GM18870 (cell line): ENCODE results near the gene CMYA5.
"Not testable (repeated sequence)": the region's sequence is repeated elsewhere in the genome, so short reads cannot be mapped to it uniquely, and the experiment has no call there.

ENCODE experiments used
- ATAC-seq: cut with Tn5 transposase; IDR thresholded peaks from one replicate; pipeline ENCODE4 v1.9.1; 2021; ENCODE audit warnings: moderate library complexity; ENCODE audit not compliant: unreplicated experiment

Gene CMYA5

GRCh38 chr5:79702606-79703380 is 13.2 kb downstream of the CMYA5 start:
- ATAC-seq, result no peak

- no peak for ATAC-seq
These were observed 13.7 kb downstream of the CMYA5 start for GRCh38 chr5:79703381-79703645.

- no peak for ATAC-seq
These were observed 14.9 kb downstream of the CMYA5 start for GRCh38 chr5:79704553-79704952.

- no peak for ATAC-seq
These were observed 16.0 kb downstream of the CMYA5 start for GRCh38 chr5:79705632-79706031.

- ATAC-seq, result not testable (repeated sequence)
These were observed 16.7 kb downstream of the CMYA5 start for GRCh38 chr5:79706317-79706716.

GRCh38 chr5:79707535-79707934 is 17.9 kb downstream of the CMYA5 start:
- ATAC-seq, result no peak

GRCh38 chr5:79712741-79713140 is 23.1 kb downstream of the CMYA5 start:
- no peak for ATAC-seq

- no peak for ATAC-seq
These were observed 24.1 kb downstream of the CMYA5 start for GRCh38 chr5:79713727-79714126.

GRCh38 chr5:79716839-79717238 is 27.2 kb downstream of the CMYA5 start:
- no peak for ATAC-seq

- no peak for ATAC-seq
These were observed 30.5 kb downstream of the CMYA5 start for GRCh38 chr5:79720096-79720495.

- no peak for ATAC-seq
These were observed 38.1 kb downstream of the CMYA5 start for GRCh38 chr5:79727451-79728355.

- no peak for ATAC-seq
These were observed 38.8 kb downstream of the CMYA5 start for GRCh38 chr5:79728396-79728795.

- ATAC-seq, result no peak
These were observed 40.0 kb downstream of the CMYA5 start for GRCh38 chr5:79729679-79730078.

GRCh38 chr5:79730564-79730963 is 40.9 kb downstream of the CMYA5 start:
- no peak for ATAC-seq

GRCh38 chr5:79731775-79732174 is 42.1 kb downstream of the CMYA5 start:
- ATAC-seq, result no peak

- no peak for ATAC-seq
These were observed 47.2 kb downstream of the CMYA5 start for GRCh38 chr5:79736528-79737514.

- ATAC-seq, result no peak
These were observed 48.7 kb downstream of the CMYA5 start for GRCh38 chr5:79738349-79738748.

- ATAC-seq, result no peak
These were observed 53.0 kb downstream of the CMYA5 start for GRCh38 chr5:79742549-79743136.

GRCh38 chr5:79743846-79744605 is 54.4 kb downstream of the CMYA5 start:
- ATAC-seq, result no peak

- ATAC-seq, result no peak
These were observed 55.6 kb downstream of the CMYA5 start for GRCh38 chr5:79745255-79745654.
